SK-N-MC (cell line): ENCODE data around the gene CLASP1.

Source experiments
- EZH2 ChIP-seq: fragments of 200-600 bp; sonication (generic); IDR thresholded peaks from one replicate; pipeline ENCODE4 v1.6.1; 2017; ENCODE audit warnings: antibody characterized with exemption
- FOXP2 ChIP-seq: optimal IDR thresholded peaks from 2 replicates; pipeline ENCODE3; 2011; ENCODE audit warnings: mild to moderate bottlenecking, moderate library complexity; ENCODE audit not compliant: insufficient read depth; ENCODE audit errors: extremely low read length, control extremely low read depth
- POLR2AphosphoS5 ChIP-seq: IDR thresholded peaks from 2 replicates; pipeline ENCODE4 v1.6.1; 2012; ENCODE audit warnings: mild to moderate bottlenecking, low read depth, low read length, borderline replicate concordance

- TF ChIP-seq EZH2: no peak
- TF ChIP-seq POLR2AphosphoS5: no peak
- no peak for TF ChIP-seq FOXP2
Measured at GRCh38 chr2:121502246-121502645, 147.0 kb downstream of the CLASP1 start.
